AG04449 (cell line): ENCODE data around the gene ITLN2.

ENCODE experiments used
- CTCF ChIA-PET: fragments of 350-600 bp; formaldehyde crosslinking; extraction: SDS; loops from one replicate; lab custom pipeline; 2021; ENCODE audit warnings: antibody characterized with exemption; lab: Yijun Ruan, JAX
- POLR2A ChIA-PET: fragments of 400-600, 350-600 bp; formaldehyde crosslinking; extraction: SDS; loops from one replicate; lab custom pipeline; 2020; ENCODE audit warnings: antibody characterized with exemption, inconsistent platforms; lab: Yijun Ruan, JAX
- DNase-seq: peaks from one replicate; pipeline ENCODE4 v3.0.0-alpha.2; 2010; ENCODE audit warnings: low read depth, low spot score
- H3K4me3 ChIP-seq: 2 replicates; pipeline ENCODE4 v1.5.1; 2011; ENCODE audit warnings: low read depth, mild to moderate bottlenecking, control low read depth, low read length
- TF ChIP-seq, protein P1 (sequence below): IDR thresholded peaks from one replicate; pipeline ENCODE4 v1.5.1; 2011; ENCODE audit warnings: mild to moderate bottlenecking, moderate library complexity, low read length, control low read depth, inconsistent platforms; ENCODE audit not compliant: insufficient read depth; ENCODE audit errors: missing control alignments

ITLN2 gene

DNA sequence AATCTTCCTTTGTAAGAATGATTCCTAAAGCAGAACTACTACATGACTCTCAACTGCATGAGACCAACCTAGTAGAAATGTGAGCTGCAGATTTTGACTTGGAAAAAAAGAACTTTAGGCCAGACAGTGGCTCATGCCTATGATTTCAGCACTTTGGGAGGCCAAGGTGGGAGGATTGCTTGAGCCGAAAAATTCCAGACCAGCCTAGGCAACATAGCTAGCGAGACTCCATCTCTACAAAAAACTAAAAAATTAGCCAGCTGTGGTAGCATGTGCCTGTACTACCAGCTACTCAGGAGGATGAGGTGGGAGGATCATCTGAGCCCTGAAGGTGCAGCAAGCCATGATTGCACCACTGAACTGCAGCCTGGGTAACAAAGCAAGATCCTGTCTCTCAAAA is 24.7 kb upstream of the ITLN2 start:
- TF ChIP-seq, protein P1, sequence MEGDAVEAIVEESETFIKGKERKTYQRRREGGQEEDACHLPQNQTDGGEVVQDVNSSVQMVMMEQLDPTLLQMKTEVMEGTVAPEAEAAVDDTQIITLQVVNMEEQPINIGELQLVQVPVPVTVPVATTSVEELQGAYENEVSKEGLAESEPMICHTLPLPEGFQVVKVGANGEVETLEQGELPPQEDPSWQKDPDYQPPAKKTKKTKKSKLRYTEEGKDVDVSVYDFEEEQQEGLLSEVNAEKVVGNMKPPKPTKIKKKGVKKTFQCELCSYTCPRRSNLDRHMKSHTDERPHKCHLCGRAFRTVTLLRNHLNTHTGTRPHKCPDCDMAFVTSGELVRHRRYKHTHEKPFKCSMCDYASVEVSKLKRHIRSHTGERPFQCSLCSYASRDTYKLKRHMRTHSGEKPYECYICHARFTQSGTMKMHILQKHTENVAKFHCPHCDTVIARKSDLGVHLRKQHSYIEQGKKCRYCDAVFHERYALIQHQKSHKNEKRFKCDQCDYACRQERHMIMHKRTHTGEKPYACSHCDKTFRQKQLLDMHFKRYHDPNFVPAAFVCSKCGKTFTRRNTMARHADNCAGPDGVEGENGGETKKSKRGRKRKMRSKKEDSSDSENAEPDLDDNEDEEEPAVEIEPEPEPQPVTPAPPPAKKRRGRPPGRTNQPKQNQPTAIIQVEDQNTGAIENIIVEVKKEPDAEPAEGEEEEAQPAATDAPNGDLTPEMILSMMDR: no peak
- DNase-seq: no peak
- POLR2A ChIA-PET: no interaction called here
- CTCF ChIA-PET: interaction anchor here (1.1 to 1.5 kb wide), 3 partner anchors 9 to 27 kb away, joined by 3 to 10 read pairs (median 8); no protein-coding TSS in a partner anchor
- H3K4me3 ChIP-seq: no peak overlapping the region

DNA sequence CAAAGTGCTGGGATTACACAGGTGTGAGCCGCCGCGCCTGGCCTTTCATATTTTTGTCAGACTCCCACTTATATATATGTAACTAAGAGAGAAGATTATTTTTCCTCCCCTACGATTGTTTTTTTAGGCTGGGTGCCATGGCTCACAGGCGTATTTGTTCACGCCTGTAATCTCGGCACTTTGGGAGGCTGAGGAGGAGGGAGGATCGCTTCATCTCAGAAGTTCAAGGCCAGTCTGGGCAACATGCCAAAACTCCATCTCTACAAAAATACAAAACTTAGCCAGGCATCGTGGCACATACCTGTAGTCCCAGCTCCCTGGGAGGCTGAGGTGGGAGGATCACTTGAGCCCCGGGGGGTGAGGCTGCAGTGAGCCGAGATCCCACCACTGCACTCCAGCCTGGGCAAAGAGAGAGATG is 23.9 kb upstream of the ITLN2 start:
- ChIA-PET POLR2A (no interaction called here), CTCF (interaction anchor here (1.1 to 1.5 kb wide), 3 partner anchors 10 to 26 kb away, joined by 3 to 10 read pairs (median 8); no protein-coding TSS in a partner anchor)

DNA sequence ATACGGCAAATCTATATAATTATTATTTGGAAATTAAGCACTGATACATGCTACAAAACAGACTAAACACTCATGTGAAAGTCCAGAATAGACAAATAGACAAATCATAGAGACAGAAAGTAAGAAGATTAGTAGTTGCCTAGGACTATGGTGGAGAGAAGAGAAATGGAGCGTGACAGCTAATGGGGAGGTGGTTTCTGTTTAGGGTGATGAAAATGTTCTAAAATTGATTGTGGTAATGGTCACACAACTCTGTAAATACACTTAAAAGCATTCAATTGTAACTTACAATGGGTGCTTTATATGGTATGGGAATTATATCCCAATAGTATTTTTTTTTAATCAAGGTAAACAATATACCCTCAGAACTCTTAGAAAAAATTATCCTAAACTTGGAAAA is 20.4 kb upstream of the ITLN2 start:
- ChIA-PET POLR2A (no interaction called here), CTCF (no interaction called here)
- no peak overlapping the region for H3K4me3 ChIP-seq
- TF ChIP-seq, protein P1: no peak
- no peak for DNase-seq

More for the DNA sequence above, 23.9 kb upstream of the ITLN2 start:
- H3K4me3 ChIP-seq: no peak overlapping the region
- TF ChIP-seq, protein P1: no peak
- no peak for DNase-seq

DNA sequence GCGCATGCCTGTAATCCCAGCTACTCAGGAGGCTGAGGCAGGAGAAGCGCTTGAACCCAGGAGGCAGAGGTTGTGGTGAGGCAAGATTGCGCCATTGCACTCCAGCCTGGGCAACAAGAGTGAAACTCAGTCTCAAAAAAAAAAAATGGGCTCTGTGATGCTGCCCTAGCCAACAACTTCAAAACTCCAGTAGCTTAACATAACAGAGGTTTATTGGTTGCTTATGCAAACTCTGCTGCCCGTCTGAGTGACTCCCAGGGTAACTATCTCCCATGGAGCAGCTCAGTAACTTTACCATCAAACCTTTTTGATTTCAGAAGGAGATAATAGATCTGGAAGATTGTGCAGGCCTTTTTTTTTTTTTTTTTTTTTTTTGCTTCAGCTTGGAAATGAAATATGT is 18.9 kb upstream of the ITLN2 start:
- TF ChIP-seq, protein P1: no peak
- no peak for DNase-seq
- H3K4me3 ChIP-seq: no peak overlapping the region
- CTCF ChIA-PET: interaction anchor here (1.1 kb wide), 2 partner anchors 16 to 18 kb away, joined by 3 to 4 read pairs; no protein-coding TSS in a partner anchor
- POLR2A ChIA-PET: no interaction called here

DNA sequence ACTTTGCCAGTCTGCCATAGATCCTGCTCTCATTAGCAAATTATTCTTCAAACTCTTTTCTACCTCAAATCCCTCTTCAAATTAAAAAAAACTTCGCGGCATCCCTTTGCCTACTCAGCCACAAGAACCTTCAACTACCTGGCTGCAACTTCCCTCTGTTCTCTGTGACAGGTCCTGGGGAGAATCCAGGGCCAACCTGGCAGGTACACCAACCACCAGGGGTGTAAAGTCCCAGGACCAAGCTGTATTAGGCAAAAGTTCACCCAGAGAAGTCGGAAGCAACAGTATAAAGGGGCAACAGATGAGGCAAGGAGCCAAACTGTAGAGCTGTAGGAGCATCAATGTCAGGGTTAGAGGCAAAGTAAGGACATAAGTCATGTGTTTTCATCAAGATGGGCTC is 18.3 kb upstream of the ITLN2 start:
- ChIA-PET POLR2A (no interaction called here), CTCF (interaction anchor here (1.1 kb wide), 2 partner anchors 17 to 18 kb away, joined by 3 to 4 read pairs; no protein-coding TSS in a partner anchor)
- no peak for DNase-seq
- TF ChIP-seq, protein P1: no peak
- no peak overlapping the region for H3K4me3 ChIP-seq

DNA sequence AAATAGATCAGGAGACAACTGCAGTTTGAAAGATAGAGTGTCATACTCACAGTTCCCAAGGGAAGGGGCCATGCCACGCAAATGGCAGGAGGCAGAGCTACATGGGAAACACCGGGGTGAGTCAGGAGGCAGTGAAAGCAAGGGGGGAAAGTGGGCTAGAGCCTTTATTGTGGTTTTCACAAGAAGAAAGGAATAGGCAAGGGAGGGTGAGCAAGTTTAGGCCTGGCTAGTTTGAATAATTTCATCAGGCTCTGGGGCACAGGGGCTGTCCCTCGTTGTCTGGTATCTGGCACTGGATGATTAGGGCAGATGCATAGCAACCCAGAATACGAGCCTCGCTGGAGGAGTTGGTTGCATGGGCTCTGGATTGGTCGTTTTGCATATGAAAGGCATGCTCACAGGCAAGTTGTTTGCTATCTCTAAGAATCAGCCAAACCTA is 17.0 kb upstream of the ITLN2 start:
- ChIA-PET CTCF (interaction anchor here (1.4 kb wide), 1 partner anchor 18 kb away, joined by 3 read pairs; the partner anchor contains the start of gene ITLN2), POLR2A (no interaction called here)
- TF ChIP-seq, protein P1: no peak
- no peak overlapping the region for H3K4me3 ChIP-seq
- DNase-seq: no peak
